Endodermal cell (in vitro differentiated cells): ENCODE data around the gene SLAMF1. TPM values are rescaled to one million over a fixed set of nuclear protein-coding genes. Genes with fewer than 3 reads are reported as not detected.

ENCODE experiments used
- DNase-seq: peaks from one replicate; pipeline ENCODE4 v3.0.0-alpha.2; 2017
- H3K27ac ChIP-seq: 2 replicates; pipeline ENCODE4 v1.5.1; 2013; ENCODE audit warnings: mild to moderate bottlenecking, low read depth, low read length, moderate library complexity
- H3K27me3 ChIP-seq: 2 replicates; pipeline ENCODE4 v1.6.1; 2013; ENCODE audit warnings: mild to moderate bottlenecking, low read length, moderate library complexity; ENCODE audit not compliant: insufficient read depth, control insufficient read depth, poor library complexity, severe bottlenecking
- H3K36me3 ChIP-seq: 2 replicates; pipeline ENCODE4 v1.7.0; 2013; ENCODE audit warnings: mild to moderate bottlenecking, low read length, moderate library complexity; ENCODE audit not compliant: control insufficient read depth, insufficient read depth
- H3K4me1 ChIP-seq: one replicate; pipeline ENCODE4 v1.7.0; 2013; ENCODE audit warnings: low read length; ENCODE audit not compliant: control insufficient read depth, insufficient read depth
- H3K4me3 ChIP-seq: 2 replicates; pipeline ENCODE4 v1.5.1; 2013; ENCODE audit warnings: mild to moderate bottlenecking, low read length, moderate library complexity
- H3K9ac ChIP-seq: 2 replicates; pipeline ENCODE4 v1.6.1; 2013; ENCODE audit warnings: mild to moderate bottlenecking, low read length, moderate library complexity; ENCODE audit not compliant: poor library complexity, severe bottlenecking; ENCODE audit errors: extremely low read depth
- H3K9me3 ChIP-seq: 2 replicates; pipeline ENCODE4 v1.6.1; 2013; ENCODE audit warnings: mild to moderate bottlenecking, low read length, moderate library complexity; ENCODE audit not compliant: control insufficient read depth
- H3K27ac Mint-ChIP-seq: 2 replicates; pipeline ENCODE4 v1.8.0; 2020; ENCODE audit warnings: mixed read lengths
- H3K27me3 Mint-ChIP-seq: 2 replicates; pipeline ENCODE4 v1.8.0; 2021; ENCODE audit warnings: mild to moderate bottlenecking, mixed read lengths; ENCODE audit not compliant: insufficient read depth
- H3K36me3 Mint-ChIP-seq: 2 replicates; pipeline ENCODE4 v1.8.0; 2020; ENCODE audit warnings: low read depth, mixed read lengths
- H3K4me1 Mint-ChIP-seq: 2 replicates; pipeline ENCODE4 v1.8.0; 2020; ENCODE audit warnings: mixed read lengths
- H3K4me3 Mint-ChIP-seq: 2 replicates; pipeline ENCODE4 v1.8.0; 2020; ENCODE audit warnings: mild to moderate bottlenecking, moderate library complexity, mixed read lengths
- H3K9me3 Mint-ChIP-seq: 2 replicates; pipeline ENCODE4 v1.8.0; 2020; ENCODE audit warnings: mild to moderate bottlenecking, mixed read lengths
- WGBS, 2 experiments: methylation state at CpG; one replicate each; pipeline versions ENCODE4 v1.1.5 to v1.1.7; 2013; ENCODE audit warnings: missing lambda C conversion rate in 2 of 2, mixed read lengths in 1 of 2; ENCODE audit not compliant: insufficient coverage in 1 of 2, insufficient read length in 1 of 2; 5-methylcytosine and 5-hydroxymethylcytosine counted together
- total RNA-seq, 2 donors: library from RNA; stranded (reverse); fragmentation: NEBNext Ultra II Directional in 1 of 2; extraction: Animal tissue kit (Norgen Biotek cat#: 25700) in 1 of 2; gene quantifications; 2 replicates in 1 of 2; 3 replicates in 1 of 2; pipeline ENCODE4 v1.2.1, GENCODE V29; 2021
- TF ChIP-seq, protein P1 (sequence below): fragments of 200-600 bp; sonication (generic); conservative IDR thresholded peaks from 2 replicates; pipeline ENCODE4 v1.5.0; 2021; ENCODE audit warnings: antibody characterized with exemption, mild to moderate bottlenecking

The SLAMF1 gene
- total RNA-seq, 2 donors from 2014 or later, result not detected

- H3K9me3 Mint-ChIP-seq, result peaks cover 4% of the 10 kb centered on the region
- no peaks in the 10 kb centered on the region for H3K36me3 Mint-ChIP-seq
- DNase-seq, result no peak
- H3K27ac Mint-ChIP-seq, result no peak overlapping the region
- H3K4me3 Mint-ChIP-seq, result no peak overlapping the region
- Histone ChIP-seq H3K9ac (no peak overlapping the region), H3K27me3 (no peaks in the 10 kb centered on the region), H3K27ac (no peak overlapping the region), H3K4me3 (no peak overlapping the region), H3K4me1 (no peaks in the 10 kb centered on the region), H3K9me3 (peaks cover 1% of the 10 kb centered on the region), H3K36me3 (no peaks in the 10 kb centered on the region)
- H3K4me1 Mint-ChIP-seq, result no peaks in the 10 kb centered on the region
- TF ChIP-seq, protein P1, sequence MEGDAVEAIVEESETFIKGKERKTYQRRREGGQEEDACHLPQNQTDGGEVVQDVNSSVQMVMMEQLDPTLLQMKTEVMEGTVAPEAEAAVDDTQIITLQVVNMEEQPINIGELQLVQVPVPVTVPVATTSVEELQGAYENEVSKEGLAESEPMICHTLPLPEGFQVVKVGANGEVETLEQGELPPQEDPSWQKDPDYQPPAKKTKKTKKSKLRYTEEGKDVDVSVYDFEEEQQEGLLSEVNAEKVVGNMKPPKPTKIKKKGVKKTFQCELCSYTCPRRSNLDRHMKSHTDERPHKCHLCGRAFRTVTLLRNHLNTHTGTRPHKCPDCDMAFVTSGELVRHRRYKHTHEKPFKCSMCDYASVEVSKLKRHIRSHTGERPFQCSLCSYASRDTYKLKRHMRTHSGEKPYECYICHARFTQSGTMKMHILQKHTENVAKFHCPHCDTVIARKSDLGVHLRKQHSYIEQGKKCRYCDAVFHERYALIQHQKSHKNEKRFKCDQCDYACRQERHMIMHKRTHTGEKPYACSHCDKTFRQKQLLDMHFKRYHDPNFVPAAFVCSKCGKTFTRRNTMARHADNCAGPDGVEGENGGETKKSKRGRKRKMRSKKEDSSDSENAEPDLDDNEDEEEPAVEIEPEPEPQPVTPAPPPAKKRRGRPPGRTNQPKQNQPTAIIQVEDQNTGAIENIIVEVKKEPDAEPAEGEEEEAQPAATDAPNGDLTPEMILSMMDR, result no peak
- 83 to 92% methylated on average over 2 to 3 of the region's 3 CpGs for WGBS, 2 experiments
- no peaks in the 10 kb centered on the region for H3K27me3 Mint-ChIP-seq
These were observed 68.7 kb downstream of the SLAMF1 start for GRCh38 chr1:160578175-160578524.

DNA sequence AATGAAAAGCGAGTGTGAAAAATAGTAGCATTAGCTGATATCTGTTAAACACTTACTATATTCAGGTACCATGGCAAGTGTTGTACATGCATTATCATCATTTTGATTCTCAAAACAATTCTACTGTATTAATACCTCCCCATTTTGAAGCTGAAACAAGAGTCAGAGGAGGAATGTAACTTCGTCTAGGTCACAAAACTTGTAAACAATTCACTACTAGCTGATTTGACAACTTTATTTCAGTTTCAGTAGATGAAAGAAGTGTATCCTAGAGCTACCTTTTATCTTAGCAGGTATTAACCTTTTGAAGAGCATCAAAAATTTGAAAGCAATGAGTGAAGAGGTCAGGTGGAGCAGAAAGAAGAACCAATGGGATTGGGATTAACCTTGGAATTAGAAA, 69.2 kb downstream of the SLAMF1 start:
- Histone ChIP-seq H3K27me3 (no peaks in the 10 kb centered on the region), H3K4me3 (no peak overlapping the region), H3K9ac (no peak overlapping the region), H3K27ac (no peak overlapping the region), H3K9me3 (no peaks in the 10 kb centered on the region), H3K36me3 (no peaks in the 10 kb centered on the region), H3K4me1 (no peaks in the 10 kb centered on the region)
- Mint-ChIP-seq H3K4me3 (no peak overlapping the region), H3K36me3 (no peaks in the 10 kb centered on the region), H3K27ac (no peak overlapping the region), H3K27me3 (no peaks in the 10 kb centered on the region), H3K9me3 (no peaks in the 10 kb centered on the region), H3K4me1 (no peaks in the 10 kb centered on the region)
- TF ChIP-seq, protein P1, result no peak
- no peak for DNase-seq
- 80% methylated on average over 1 to 2 of the region's 2 CpGs for WGBS, 2 experiments

DNA sequence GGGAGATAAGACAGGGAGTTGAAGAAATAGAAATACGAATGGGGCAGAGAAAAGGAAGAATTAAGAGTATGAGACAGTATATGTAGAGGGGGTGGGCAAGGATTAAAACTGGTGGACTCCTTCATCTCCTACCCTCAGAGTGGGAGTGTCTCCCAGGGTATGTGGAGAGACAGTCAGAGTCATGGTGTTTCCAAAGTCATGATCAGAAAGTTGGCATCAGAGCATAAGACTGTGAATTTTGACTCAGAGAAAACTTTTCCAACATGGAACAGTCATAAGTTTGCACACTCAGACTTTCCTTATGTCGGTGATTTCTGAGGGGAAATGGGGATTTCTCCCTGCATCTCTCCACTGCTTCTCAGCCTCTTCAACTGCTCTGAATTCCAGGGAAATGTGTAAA, 70.0 kb downstream of the SLAMF1 start:
- no peaks in the 10 kb centered on the region for H3K9me3 ChIP-seq
- no peaks in the 10 kb centered on the region for H3K9me3 Mint-ChIP-seq
- 90 to 100% methylated on average over 1 of the region's 2 CpGs for WGBS, 2 experiments

More for the DNA sequence above, 70.0 kb downstream of the SLAMF1 start:
- Histone ChIP-seq H3K27ac (no peak overlapping the region), H3K27me3 (no peaks in the 10 kb centered on the region), H3K4me1 (no peaks in the 10 kb centered on the region), H3K9ac (no peak overlapping the region), H3K4me3 (no peak overlapping the region), H3K36me3 (no peaks in the 10 kb centered on the region)
- Mint-ChIP-seq H3K4me1 (no peaks in the 10 kb centered on the region), H3K27ac (no peak overlapping the region), H3K27me3 (peaks cover 2% of the 10 kb centered on the region), H3K36me3 (no peaks in the 10 kb centered on the region), H3K4me3 (no peak overlapping the region)
- DNase-seq, result no peak
- TF ChIP-seq, protein P1, result no peak
